Naive thymus-derived CD4-positive, alpha-beta T cell (primary cell): ENCODE data around the gene PP2D1. TPM values are rescaled to one million over a fixed set of nuclear protein-coding genes. Genes with fewer than 3 reads are reported as not detected.
A peak's percentile ranks its signal among the peaks of the same experiment; 100 is the strongest.
"Not testable (repeated sequence)": the region's sequence is repeated elsewhere in the genome, so short reads cannot be mapped to it uniquely, and the experiment has no call there.

Source experiments
- ATAC-seq: fragments of 150-1000 bp; cut with Tn5 transposase; 2 replicates; pipeline ENCODE4 v1.10.0; 2021; ENCODE audit warnings: mild to moderate bottlenecking, moderate library complexity
- CTCF ChIA-PET: fragments of 350-600 bp; sonication (Branson Sonifier 250); formaldehyde crosslinking; loops from one replicate; lab custom pipeline; 2021; ENCODE audit warnings: antibody characterized with exemption; lab: Charles Lee
- POLR2A ChIA-PET: fragments of 350-600 bp; sonication (Branson Sonifier 250); formaldehyde crosslinking; loops from one replicate; lab custom pipeline; 2021; ENCODE audit warnings: antibody characterized with exemption, inconsistent platforms; lab: Charles Lee
- DNase-seq, 9 donors: peaks; one replicate each; pipeline versions ENCODE4 v3.0.0 to v3.0.0-alpha.2; 2020 to 2022; ENCODE audit warnings: mixed read lengths in 1 of 9
- H3K27ac ChIP-seq: one replicate; pipeline ENCODE4 v1.7.0; 2013; ENCODE audit warnings: mild to moderate bottlenecking, low read depth, low read length, moderate library complexity
- H3K27me3 ChIP-seq, 2 donors: one replicate each; pipeline ENCODE4 v1.7.0; 2013; ENCODE audit warnings: low read length in 2 of 2, mild to moderate bottlenecking in 2 of 2, moderate library complexity in 2 of 2; ENCODE audit not compliant: control insufficient read depth in 2 of 2, insufficient read depth in 2 of 2
- H3K36me3 ChIP-seq, 3 experiments: 1 replicate in 2 of 3; 2 replicates in 1 of 3; pipeline ENCODE4 v1.7.0; 2013; ENCODE audit warnings: low read length in 3 of 3, mild to moderate bottlenecking in 3 of 3, moderate library complexity in 1 of 3; ENCODE audit not compliant: insufficient read depth in 3 of 3, control insufficient read depth in 2 of 3
- H3K4me1 ChIP-seq, 2 donors: one replicate each; pipeline ENCODE4 v1.7.0; 2013; ENCODE audit warnings: low read length in 2 of 2, mild to moderate bottlenecking in 2 of 2, moderate library complexity in 1 of 2; ENCODE audit not compliant: control insufficient read depth in 2 of 2, insufficient read depth in 2 of 2
- H3K4me3 ChIP-seq: 2 replicates; pipeline ENCODE4 v1.7.0; 2013; ENCODE audit warnings: mild to moderate bottlenecking, low read length
- H3K9me3 ChIP-seq, 3 experiments: 1 replicate in 2 of 3; 2 replicates in 1 of 3; pipeline ENCODE4 v1.7.0; 2013; ENCODE audit warnings: low read length in 3 of 3; ENCODE audit not compliant: control insufficient read depth in 2 of 3
- H3K27ac Mint-ChIP-seq, 9 donors: one replicate each; pipeline ENCODE4 v1.8.0; 2020 to 2022; ENCODE audit warnings: mixed read lengths in 9 of 9, mild to moderate bottlenecking in 8 of 9, moderate library complexity in 5 of 9, inconsistent platforms in 2 of 9
- H3K27me3 Mint-ChIP-seq, 5 donors: one replicate each; pipeline ENCODE4 v1.8.0; 2021 to 2022; ENCODE audit warnings: mixed read lengths in 5 of 5, mild to moderate bottlenecking in 1 of 5
- H3K36me3 Mint-ChIP-seq, 5 donors: one replicate each; pipeline ENCODE4 v1.8.0; 2020 to 2022; ENCODE audit warnings: mixed read lengths in 5 of 5, mild to moderate bottlenecking in 3 of 5, inconsistent platforms in 1 of 5
- H3K4me1 Mint-ChIP-seq, 7 donors: one replicate each; pipeline ENCODE4 v1.8.0; 2020 to 2022; ENCODE audit warnings: mixed read lengths in 7 of 7, mild to moderate bottlenecking in 3 of 7, inconsistent platforms in 1 of 7
- H3K4me3 Mint-ChIP-seq, 10 donors: one replicate each; pipeline ENCODE4 v1.8.0; 2020 to 2022; ENCODE audit warnings: mild to moderate bottlenecking in 10 of 10, mixed read lengths in 10 of 10, moderate library complexity in 6 of 10, inconsistent platforms in 2 of 10
- H3K9me3 Mint-ChIP-seq, 11 donors: one replicate each; pipeline ENCODE4 v1.8.0; 2020 to 2022; ENCODE audit warnings: mixed read lengths in 11 of 11, mild to moderate bottlenecking in 4 of 11, inconsistent platforms in 1 of 11, moderate library complexity in 1 of 11
- intact Hi-C, 2 donors: fragments of 100-400 bp; cut with micrococcal nuclease; formaldehyde crosslinking; loops; one replicate each; pipeline ENCODE4 v1.15.1; 2023
- polyA plus RNA-seq, 2 donors: library from polyadenylated mRNA; unstranded; fragments of 300-500 nt; fragmentation: Illumina TruSeq; gene quantifications; one replicate each; pipeline ENCODE4 v1.2.3, GENCODE V29; 2021
- total RNA-seq, 6 experiments: library from RNA in 5 of 6; stranded (reverse) in 5 of 6; gene quantifications; 1 replicate in 5 of 6; 2 replicates in 1 of 6; pipeline ENCODE4 v1.2.3 and lab custom pipeline; 2021 to 2026

PP2D1 gene
- total and polyA plus RNA-seq, 7 experiments from 2014 or later, result 0.29 to 0.60 TPM; not detected in 5

DNA sequence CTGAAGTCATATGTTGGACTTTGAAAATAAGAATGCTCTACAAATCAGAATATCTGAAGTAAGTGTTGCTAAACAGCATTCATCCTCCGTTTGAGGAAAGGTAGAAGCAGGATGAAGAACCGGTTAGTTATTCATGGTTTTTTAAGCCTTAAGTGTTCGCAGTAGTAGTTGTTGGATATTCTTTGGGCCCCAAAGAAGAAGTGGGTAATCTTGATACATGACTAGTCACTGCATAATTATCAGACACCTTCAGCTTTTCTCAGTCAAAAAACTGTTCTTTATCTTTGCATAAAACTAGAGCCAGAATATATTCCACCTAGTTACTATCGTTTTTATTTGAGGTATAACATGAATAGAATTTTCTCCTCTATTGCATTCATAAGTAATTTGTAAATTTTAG is 51.4 kb downstream of the PP2D1 start:
- Histone ChIP-seq H3K27me3 (no peaks in the 10 kb centered on the region), H3K36me3 (peaks cover 0 to 3% (median 0%) of the 10 kb centered on the region in 3 experiments), H3K4me1 (peaks cover 9 to 10% of the 10 kb centered on the region in 2 donors), H3K9me3 (no peaks in the 10 kb centered on the region), H3K27ac (no peak overlapping the region), H3K4me3 (no peak overlapping the region)
- no peak for DNase-seq
- no peaks in the 10 kb centered on the region for H3K27me3 Mint-ChIP-seq
- no peaks in the 10 kb centered on the region for H3K9me3 Mint-ChIP-seq
- peaks cover 0 to 32% (median 16%) of the 10 kb centered on the region in 5 donors for H3K36me3 Mint-ChIP-seq
- ATAC-seq, result no peak
- peak overlapping the region in 1 of 10 donors; percentile 8 for H3K4me3 Mint-ChIP-seq
- intact Hi-C loops, result no loop called here
- H3K4me1 Mint-ChIP-seq, result peaks cover 32 to 96% (median 81%) of the 10 kb centered on the region in 7 donors
- CTCF ChIA-PET, result no interaction called here
- peak overlapping the region in 3 of 9 donors; percentile 17 to 43 (median 21) for H3K27ac Mint-ChIP-seq
- POLR2A ChIA-PET, result no interaction called here

DNA sequence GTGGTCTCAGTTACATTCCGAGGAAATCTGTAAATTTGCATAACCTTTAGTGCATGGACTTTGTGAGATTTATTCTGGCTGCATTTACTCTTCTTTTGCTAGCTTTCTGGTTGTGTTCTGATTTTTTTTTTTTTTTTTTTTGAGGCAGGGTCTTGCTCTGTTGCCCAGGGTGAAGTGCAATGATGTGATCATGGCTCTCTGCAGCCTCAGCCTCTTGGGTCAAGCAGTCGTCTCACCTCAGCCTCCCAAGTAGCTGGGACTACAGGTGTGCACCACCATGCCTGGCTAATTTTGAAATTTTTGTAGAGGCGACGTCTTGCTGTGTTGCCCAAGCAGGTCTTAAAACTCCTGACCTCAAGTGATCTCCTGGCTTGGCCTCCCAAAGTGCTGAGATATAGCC is 52.6 kb downstream of the PP2D1 start:
- peak overlapping the region in 2 of 9 donors; percentile 21 to 74 for H3K27ac Mint-ChIP-seq
- Histone ChIP-seq H3K36me3 (peaks cover 0 to 15% (median 0%) of the 10 kb centered on the region in 3 experiments), H3K27me3 (no peaks in the 10 kb centered on the region), H3K27ac (no peak overlapping the region), H3K4me3 (no peak overlapping the region), H3K9me3 (no peaks in the 10 kb centered on the region), H3K4me1 (peaks cover 9 to 10% of the 10 kb centered on the region in 2 donors)
- H3K4me1 Mint-ChIP-seq, result peaks cover 33 to 94% (median 87%) of the 10 kb centered on the region in 7 donors
- POLR2A ChIA-PET, result no interaction called here
- peaks cover 4 to 40% (median 17%) of the 10 kb centered on the region in 5 donors for H3K36me3 Mint-ChIP-seq
- H3K9me3 Mint-ChIP-seq, result no peaks in the 10 kb centered on the region
- intact Hi-C loops, result no loop called here
- no peaks in the 10 kb centered on the region for H3K27me3 Mint-ChIP-seq
- DNase-seq, result no peak
- ATAC-seq, result no peak
- CTCF ChIA-PET, result no interaction called here
- peak overlapping the region in 1 of 10 donors; percentile 8 for H3K4me3 Mint-ChIP-seq

DNA sequence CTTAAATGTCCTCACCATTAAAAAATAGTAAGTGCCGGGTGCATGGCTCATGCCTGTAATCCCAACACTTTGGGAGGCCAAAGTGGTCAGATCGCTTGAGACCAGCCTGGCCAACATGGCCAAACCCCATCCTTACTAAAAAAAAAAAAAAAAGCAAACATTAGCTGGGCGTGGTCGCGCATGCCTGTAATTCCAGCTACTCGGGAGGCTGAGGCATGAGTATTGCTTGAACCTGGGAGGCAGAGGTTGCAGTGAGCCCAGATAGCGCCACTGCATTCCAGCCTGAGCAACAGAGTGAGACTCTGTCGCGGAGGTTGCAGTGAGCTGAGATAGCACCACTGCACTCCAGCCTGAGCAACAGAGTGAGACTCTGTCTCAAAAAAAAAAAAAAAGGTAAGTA is 54.7 kb downstream of the PP2D1 start:
- peaks cover 4 to 40% (median 13%) of the 10 kb centered on the region in 5 donors for H3K36me3 Mint-ChIP-seq
- H3K4me3 Mint-ChIP-seq, intact Hi-C loops, H3K9me3 Mint-ChIP-seq, H3K27me3 ChIP-seq, H3K27ac ChIP-seq, ATAC-seq, H3K4me3 ChIP-seq, H3K27me3 Mint-ChIP-seq, DNase-seq, H3K9me3 ChIP-seq, H3K4me1 ChIP-seq, CTCF ChIA-PET: not testable (repeated sequence)
- POLR2A ChIA-PET, result interaction anchor here (0.6 to 0.9 kb wide), 2 partner anchors 8 to 158 kb away, joined by 4 to 6 read pairs; no protein-coding TSS in a partner anchor
- peaks cover 25 to 91% (median 69%) of the 10 kb centered on the region in 7 donors for H3K4me1 Mint-ChIP-seq
- peak overlapping the region in 1 of 9 donors; percentile 10 for H3K27ac Mint-ChIP-seq
- H3K36me3 ChIP-seq, result peaks cover 0 to 33% (median 0%) of the 10 kb centered on the region in 3 experiments

DNA sequence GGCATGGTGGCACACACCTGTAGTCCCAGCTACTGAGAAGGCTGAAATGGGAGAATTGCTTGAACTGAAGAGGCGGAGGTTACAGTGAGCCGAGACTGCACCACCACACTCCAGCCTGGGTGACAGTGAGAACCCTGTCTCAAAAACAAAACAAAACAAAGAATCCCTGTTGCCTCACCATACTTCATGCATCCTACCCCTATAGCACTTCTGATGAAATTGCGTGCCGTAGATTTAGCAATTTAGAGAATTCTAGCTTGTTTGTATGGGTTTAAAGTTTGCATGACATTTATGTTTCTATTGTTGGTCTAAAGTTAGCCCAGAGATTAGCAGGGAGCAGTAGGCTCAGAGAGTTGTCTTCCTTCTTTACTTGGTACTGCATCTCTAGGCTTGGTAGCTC is 57.4 kb downstream of the PP2D1 start:
- DNase-seq, result no peak
- intact Hi-C loops, result no loop called here
- Histone ChIP-seq H3K4me3 (no peak overlapping the region), H3K36me3 (peaks cover 0 to 42% (median 0%) of the 10 kb centered on the region in 3 experiments), H3K27ac (no peak overlapping the region), H3K27me3 (no peaks in the 10 kb centered on the region), H3K9me3 (no peaks in the 10 kb centered on the region), H3K4me1 (peaks cover 6% of the 10 kb centered on the region in 2 donors)
- Mint-ChIP-seq H3K27ac (no peak overlapping the region), H3K4me3 (peak overlapping the region in 1 of 10 donors; percentile 11), H3K4me1 (peaks cover 25 to 89% (median 67%) of the 10 kb centered on the region in 7 donors), H3K27me3 (no peaks in the 10 kb centered on the region), H3K36me3 (peaks cover 4 to 39% (median 17%) of the 10 kb centered on the region in 5 donors), H3K9me3 (peaks cover 0 to 3% (median 0%) of the 10 kb centered on the region in 11 donors)
- CTCF ChIA-PET, result no interaction called here
- POLR2A ChIA-PET, result interaction anchor here (0.7 kb wide), 1 partner anchor 1584 kb away, joined by 3 read pairs; no protein-coding TSS in a partner anchor
- no peak for ATAC-seq

DNA sequence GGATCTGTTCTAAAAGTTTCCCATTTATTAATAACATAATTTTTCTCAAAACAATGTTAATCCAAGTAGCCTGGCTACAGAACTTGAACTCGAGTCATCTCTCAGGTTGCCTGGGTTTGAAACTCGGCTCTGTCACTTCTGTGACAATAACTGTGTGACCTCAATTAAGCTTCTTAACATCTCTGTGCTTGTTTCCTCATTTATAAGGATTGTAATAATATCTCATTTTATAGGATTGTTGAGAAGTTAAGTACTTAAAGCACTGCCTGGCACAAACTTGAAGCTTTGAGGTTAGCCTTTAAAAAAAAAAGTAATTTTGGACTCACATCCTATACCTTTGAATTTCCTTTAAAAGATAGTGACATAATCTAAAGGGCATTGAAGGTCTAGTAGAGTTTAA is 61.7 kb downstream of the PP2D1 start:
- Histone ChIP-seq H3K27me3 (no peaks in the 10 kb centered on the region), H3K9me3 (no peaks in the 10 kb centered on the region), H3K4me3 (no peak overlapping the region), H3K4me1 (peaks cover 19 to 31% of the 10 kb centered on the region in 2 donors), H3K36me3 (peaks cover 0 to 46% (median 0%) of the 10 kb centered on the region in 3 experiments), H3K27ac (peak overlapping the region; percentile 14)
- no peak for ATAC-seq
- Mint-ChIP-seq H3K4me1 (peaks cover 32 to 91% (median 66%) of the 10 kb centered on the region in 7 donors), H3K27ac (no peak overlapping the region), H3K36me3 (peaks cover 4 to 27% (median 10%) of the 10 kb centered on the region in 5 donors), H3K9me3 (peaks cover 0 to 7% (median 0%) of the 10 kb centered on the region in 11 donors), H3K27me3 (peaks cover 0 to 3% (median 0%) of the 10 kb centered on the region in 5 donors), H3K4me3 (peak overlapping the region in 1 of 10 donors; percentile 91)
- POLR2A ChIA-PET, result no interaction called here
- intact Hi-C loops, result no loop called here
- DNase-seq, result no peak
- CTCF ChIA-PET, result no interaction called here

DNA sequence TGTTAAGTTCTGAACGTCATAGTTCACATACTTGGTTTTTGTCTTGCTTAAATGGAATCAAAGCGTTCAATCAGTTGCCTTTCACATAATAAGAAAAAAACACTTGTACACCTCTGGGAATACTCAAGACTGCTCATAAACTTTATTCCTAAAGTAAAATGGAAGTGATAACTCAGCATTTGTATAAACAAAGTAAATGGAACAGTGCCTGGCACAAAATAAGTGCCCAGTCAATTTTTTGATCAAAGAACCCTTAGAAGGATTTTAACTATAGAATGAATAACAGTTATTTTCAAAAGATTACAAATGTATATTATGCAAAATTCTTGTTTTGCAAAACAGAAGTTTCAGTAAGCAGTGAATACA is 63.9 kb downstream of the PP2D1 start:
- Mint-ChIP-seq H3K27ac (peak overlapping the region; percentile 98 to 100 (median 99)), H3K4me1 (peaks cover 32 to 79% (median 66%) of the 10 kb centered on the region in 7 donors), H3K4me3 (peak overlapping the region; percentile 91 to 99 (median 97)), H3K9me3 (peaks cover 0 to 7% (median 0%) of the 10 kb centered on the region in 11 donors), H3K36me3 (peaks cover 0 to 17% (median 7%) of the 10 kb centered on the region in 5 donors), H3K27me3 (peaks cover 0 to 3% (median 0%) of the 10 kb centered on the region in 5 donors)
- POLR2A ChIA-PET, result interaction anchor here (0.7 to 1.9 kb wide), 4 partner anchors 10 to 238 kb away, joined by 3 to 5 read pairs (median 4); partner anchors contain the start of genes KAT2B and SGO1
- Histone ChIP-seq H3K9me3 (no peaks in the 10 kb centered on the region), H3K27me3 (no peaks in the 10 kb centered on the region), H3K4me1 (peaks cover 19 to 31% of the 10 kb centered on the region in 2 donors), H3K4me3 (peak overlapping the region; percentile 88), H3K27ac (peak overlapping the region; percentile 94), H3K36me3 (peaks cover 0 to 25% (median 0%) of the 10 kb centered on the region in 3 experiments)
- ATAC-seq (no peak), DNase-seq (no peak)
- intact Hi-C loops, result loop anchor here (5.0 to 10.0 kb wide), 4 partner anchors 846 to 1503 kb away; no protein-coding TSS in a partner anchor
- CTCF ChIA-PET, result interaction anchor here (0.7 kb wide), 1 partner anchor 1212 kb away, joined by 3 read pairs; no protein-coding TSS in a partner anchor
